Measurements from ENCODE around the gene KDM4C. TPM values are rescaled to one million over a fixed set of nuclear protein-coding genes. Genes with fewer than 3 reads are reported as not detected.

The KDM4C gene
- total and polyA plus RNA-seq, 2 of the 4 experiments (the other 2 are of a cell fraction), result 11.8 to 23.8 TPM

GRCh38 chr9:7147121-7148090 is 389.6 kb downstream of the KDM4C start:
- H3K9ac ChIP-seq (ENCODE audit: low read depth, low read length), result no peak overlapping the region
- H2BK15ac ChIP-seq (ENCODE audit: low read depth, low read length), result no peak overlapping the region
- H3K4me1 ChIP-seq (ENCODE audit: control insufficient read depth, insufficient read depth, low read length), result peaks cover 21% of the 10 kb centered on the region
- peak overlapping the region; percentile 31; the same call in 1 of the 2 replicates for H3K4ac ChIP-seq (ENCODE audit: low read depth, low read length)
- no peaks in the 10 kb centered on the region; a peak in 1 of 4 replicates for H3K79me1 ChIP-seq (ENCODE audit: low read depth in 1 of 2, low read length in 2 of 2)
- H2AFZ ChIP-seq (replicated peaks; ENCODE audit: low read length, poor library complexity), result no peak overlapping the region
- no peak overlapping the region for H3K4me3 ChIP-seq (ENCODE audit: insufficient read depth, low read depth, low read length)
- ChIA-PET CTCF (no interaction called here), POLR2A (ENCODE audit: unreplicated experiment) (no interaction called here)
- H2BK20ac ChIP-seq (ENCODE audit: low read depth, low read length), result peak overlapping the region; percentile 49
- in situ Hi-C loops (cut with MboI; ENCODE audit: low sequenced_read_pairs) (no loop called here), dilution Hi-C loops (cut with HindIII; ENCODE audit: low sequenced_read_pairs, unreplicated experiment) (no loop called here), intact Hi-C loops (cut with micrococcal nuclease) (no loop called here)
- H3K9me1 ChIP-seq (ENCODE audit: insufficient read depth, low read length), result peaks cover 16% of the 10 kb centered on the region
- no peak overlapping the region for H3K4me2 ChIP-seq (ENCODE audit: low read depth, low read length)
- no peaks in the 10 kb centered on the region for H3K36me3 ChIP-seq (ENCODE audit: control insufficient read depth, insufficient read depth, low read length)
- 0 out of 2 replicates have a peak overlapping the region, but pooled peaks have one; percentile 33 for H3K23ac ChIP-seq (ENCODE audit: low read depth, low read length)
- H2AK5ac ChIP-seq (ENCODE audit: low read depth, low read length), result no peak overlapping the region
- H3K27ac ChIP-seq (ENCODE audit: insufficient read depth, low read length), result peak overlapping the region; percentile 26; the same call in 1 of the 2 replicates
- no peak overlapping the region for H4K8ac ChIP-seq (ENCODE audit: low read depth in 2 of 2, low read length in 2 of 2)
- H2BK5ac ChIP-seq (ENCODE audit: low read depth, low read length, poor library complexity, severe bottlenecking), result no peak overlapping the region
- H4K5ac ChIP-seq (ENCODE audit: low read depth, low read length), result no peak overlapping the region
- DNase-seq (peak; percentile 27), ATAC-seq (ENCODE audit: low read depth) (peak; percentile 83)
- BruUV-seq (replicated peaks), result no TSS peak
- H3K56ac ChIP-seq (ENCODE audit: extremely low read depth, insufficient read depth, low read length), result no peak overlapping the region
- 83% methylated on average over 8 of the region's 14 CpGs; no CpG with 5 or more reads in 1 of the 2 experiments for WGBS, 2 experiments (ENCODE audit: extremely low coverage in 2 of 2, insufficient read length in 1 of 2)
- H3K18ac ChIP-seq (ENCODE audit: low read depth, low read length), result no peak overlapping the region; the same call in 1 of the 2 replicates
- H3K27me3 ChIP-seq (ENCODE audit: control insufficient read depth, insufficient read depth, low read length), result no peaks in the 10 kb centered on the region
- no peaks in the 10 kb centered on the region for H3K9me3 ChIP-seq (ENCODE audit: control insufficient read depth, insufficient read depth, low read length)
- no peaks in the 10 kb centered on the region for H4K20me1 ChIP-seq (ENCODE audit: insufficient read depth, low read length)
- H4K91ac ChIP-seq (ENCODE audit: insufficient read depth, low read depth, low read length), result 0 out of 2 replicates have a peak overlapping the region, but pooled peaks have one; percentile 58
- H2BK120ac ChIP-seq (ENCODE audit: low read depth, low read length), result peak overlapping the region; percentile 32
- H3K14ac ChIP-seq (replicated peaks; ENCODE audit: low read depth, low read length), result peak overlapping the region; percentile 44; the same call in 1 of the 2 replicates
- no peak overlapping the region for H2AK9ac ChIP-seq (replicated peaks; ENCODE audit: low read depth, low read length, poor library complexity)
- TF ChIP-seq RFX5 (IDR thresholded peaks at IDR 0.05; ENCODE audit: low read depth, low read length) (no peak), MAFK (IDR thresholded peaks at IDR 0.05; ENCODE audit: low read depth, low read length) (no peak)
